PC-9 (cell line): Measurements from ENCODE around the gene FAM83G.
A peak's percentile ranks its signal among the peaks of the same experiment; 100 is the strongest.

Experiments used
- EZH2 ChIP-seq: fragments of 200-600 bp; sonication (generic); IDR thresholded peaks from 2 replicates; pipeline ENCODE4 v1.8.0; 2017; ENCODE audit warnings: antibody characterized with exemption, low read depth
- TF ChIP-seq, protein P1 (sequence below): fragments of 200-600 bp; sonication (generic); conservative IDR thresholded peaks from 2 replicates; pipeline ENCODE4 v1.6.1; 2017; ENCODE audit warnings: mixed run types, antibody characterized with exemption, mild to moderate bottlenecking, moderate library complexity

DNA sequence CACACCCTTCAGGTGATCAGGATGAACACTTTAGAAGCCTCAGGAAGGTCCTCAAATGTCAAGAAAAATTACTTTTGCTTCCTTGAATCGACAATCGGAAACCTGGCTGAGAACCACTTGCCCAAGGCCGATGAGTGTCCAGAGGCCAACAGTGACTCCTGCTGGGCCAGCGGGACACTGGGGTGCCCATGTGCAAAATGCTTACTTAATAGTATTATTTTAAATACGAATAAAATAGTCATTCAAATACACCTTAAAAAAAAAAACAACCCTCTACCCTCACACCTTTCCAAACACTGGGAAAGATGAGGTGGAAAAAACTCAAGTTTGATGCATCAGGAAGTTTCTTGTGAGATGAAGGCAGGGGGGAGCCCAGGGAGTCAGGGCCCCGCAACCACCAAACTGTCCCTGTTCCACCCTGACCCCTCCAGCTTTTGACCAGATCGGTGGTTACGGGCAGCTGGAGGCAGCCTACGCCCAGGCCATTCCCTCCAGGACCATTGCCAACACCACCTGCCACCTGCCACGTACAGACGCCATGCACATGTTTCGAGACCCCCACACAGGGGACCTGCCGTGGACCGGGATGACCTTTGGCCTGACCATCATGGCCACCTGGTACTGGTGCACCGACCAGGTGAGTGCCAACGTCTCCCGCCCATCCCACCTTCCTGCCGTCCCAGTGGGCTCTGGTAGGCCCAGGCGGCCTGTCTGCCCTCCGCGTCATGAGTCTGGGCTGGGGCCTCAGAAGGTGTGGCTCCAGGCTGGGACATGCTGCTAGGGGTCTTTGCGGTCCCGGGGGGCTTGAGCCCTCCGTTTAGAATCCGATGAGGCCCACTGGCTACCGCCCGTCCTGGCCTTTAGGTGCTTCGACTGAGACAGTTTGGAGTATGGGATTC, 33.7 kb downstream of the FAM83G start:
- TF ChIP-seq, protein P1, sequence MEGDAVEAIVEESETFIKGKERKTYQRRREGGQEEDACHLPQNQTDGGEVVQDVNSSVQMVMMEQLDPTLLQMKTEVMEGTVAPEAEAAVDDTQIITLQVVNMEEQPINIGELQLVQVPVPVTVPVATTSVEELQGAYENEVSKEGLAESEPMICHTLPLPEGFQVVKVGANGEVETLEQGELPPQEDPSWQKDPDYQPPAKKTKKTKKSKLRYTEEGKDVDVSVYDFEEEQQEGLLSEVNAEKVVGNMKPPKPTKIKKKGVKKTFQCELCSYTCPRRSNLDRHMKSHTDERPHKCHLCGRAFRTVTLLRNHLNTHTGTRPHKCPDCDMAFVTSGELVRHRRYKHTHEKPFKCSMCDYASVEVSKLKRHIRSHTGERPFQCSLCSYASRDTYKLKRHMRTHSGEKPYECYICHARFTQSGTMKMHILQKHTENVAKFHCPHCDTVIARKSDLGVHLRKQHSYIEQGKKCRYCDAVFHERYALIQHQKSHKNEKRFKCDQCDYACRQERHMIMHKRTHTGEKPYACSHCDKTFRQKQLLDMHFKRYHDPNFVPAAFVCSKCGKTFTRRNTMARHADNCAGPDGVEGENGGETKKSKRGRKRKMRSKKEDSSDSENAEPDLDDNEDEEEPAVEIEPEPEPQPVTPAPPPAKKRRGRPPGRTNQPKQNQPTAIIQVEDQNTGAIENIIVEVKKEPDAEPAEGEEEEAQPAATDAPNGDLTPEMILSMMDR, result peak; percentile 22; the same call in 1 of the 2 replicates
- no peak for TF ChIP-seq EZH2
